Measurements from ENCODE around the gene MROH8.

DNA sequence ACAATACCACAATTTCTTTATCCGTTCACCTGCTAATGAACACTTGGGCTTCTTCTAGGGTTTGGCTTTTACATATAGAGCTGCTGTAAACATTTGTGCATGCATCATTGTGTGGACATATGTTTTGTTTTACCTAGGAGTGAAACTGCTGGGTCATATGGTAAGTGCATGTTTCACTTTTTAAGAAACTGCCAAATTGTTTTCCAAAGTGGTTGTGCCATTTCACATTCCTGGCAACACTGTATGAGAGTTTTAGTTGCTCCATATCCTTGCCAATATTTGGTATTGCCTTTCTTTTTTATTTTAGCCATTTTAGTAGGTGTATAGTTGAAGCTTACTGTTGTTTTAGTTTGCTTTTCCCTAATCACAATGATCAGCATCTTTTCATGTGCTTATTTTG is 14.3 kb downstream of the MROH8 start:
- no peak for TF ChIP-seq MZF1 (tag by site-specific recombination; IDR thresholded peaks at IDR 0.05; ENCODE audit: borderline replicate concordance)
- TF ChIP-seq ZNF561 (tag by site-specific recombination; IDR thresholded peaks at IDR 0.05; ENCODE audit: borderline replicate concordance): no peak
- TF ChIP-seq, protein P1, sequence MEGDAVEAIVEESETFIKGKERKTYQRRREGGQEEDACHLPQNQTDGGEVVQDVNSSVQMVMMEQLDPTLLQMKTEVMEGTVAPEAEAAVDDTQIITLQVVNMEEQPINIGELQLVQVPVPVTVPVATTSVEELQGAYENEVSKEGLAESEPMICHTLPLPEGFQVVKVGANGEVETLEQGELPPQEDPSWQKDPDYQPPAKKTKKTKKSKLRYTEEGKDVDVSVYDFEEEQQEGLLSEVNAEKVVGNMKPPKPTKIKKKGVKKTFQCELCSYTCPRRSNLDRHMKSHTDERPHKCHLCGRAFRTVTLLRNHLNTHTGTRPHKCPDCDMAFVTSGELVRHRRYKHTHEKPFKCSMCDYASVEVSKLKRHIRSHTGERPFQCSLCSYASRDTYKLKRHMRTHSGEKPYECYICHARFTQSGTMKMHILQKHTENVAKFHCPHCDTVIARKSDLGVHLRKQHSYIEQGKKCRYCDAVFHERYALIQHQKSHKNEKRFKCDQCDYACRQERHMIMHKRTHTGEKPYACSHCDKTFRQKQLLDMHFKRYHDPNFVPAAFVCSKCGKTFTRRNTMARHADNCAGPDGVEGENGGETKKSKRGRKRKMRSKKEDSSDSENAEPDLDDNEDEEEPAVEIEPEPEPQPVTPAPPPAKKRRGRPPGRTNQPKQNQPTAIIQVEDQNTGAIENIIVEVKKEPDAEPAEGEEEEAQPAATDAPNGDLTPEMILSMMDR (tag by site-specific recombination; IDR thresholded peaks at IDR 0.05): no peak
- TF ChIP-seq BCL11B (tag by site-specific recombination; IDR thresholded peaks at IDR 0.05; ENCODE audit: low read depth): no peak
- TF ChIP-seq HOXA7 (CRISPR knock-in tag; IDR thresholded peaks at IDR 0.05; ENCODE audit: borderline replicate concordance): no peak
- TF ChIP-seq, protein P2, sequence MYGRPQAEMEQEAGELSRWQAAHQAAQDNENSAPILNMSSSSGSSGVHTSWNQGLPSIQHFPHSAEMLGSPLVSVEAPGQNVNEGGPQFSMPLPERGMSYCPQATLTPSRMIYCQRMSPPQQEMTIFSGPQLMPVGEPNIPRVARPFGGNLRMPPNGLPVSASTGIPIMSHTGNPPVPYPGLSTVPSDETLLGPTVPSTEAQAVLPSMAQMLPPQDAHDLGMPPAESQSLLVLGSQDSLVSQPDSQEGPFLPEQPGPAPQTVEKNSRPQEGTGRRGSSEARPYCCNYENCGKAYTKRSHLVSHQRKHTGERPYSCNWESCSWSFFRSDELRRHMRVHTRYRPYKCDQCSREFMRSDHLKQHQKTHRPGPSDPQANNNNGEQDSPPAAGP (tag by site-specific recombination; IDR thresholded peaks at IDR 0.05): no peak
